DMS79 treated with DMSO at 0.1 percent for 48 hours (cell line): Measurements from ENCODE around the gene TSPEAR.
"Not testable (repeated sequence)": the region's sequence is repeated elsewhere in the genome, so short reads cannot be mapped to it uniquely, and the experiment has no call there.

Experiments used
- DNase-seq: peaks from one replicate; lab custom pipeline; 2025; lab: John Stamatoyannopoulos, UW

Gene TSPEAR

DNA sequence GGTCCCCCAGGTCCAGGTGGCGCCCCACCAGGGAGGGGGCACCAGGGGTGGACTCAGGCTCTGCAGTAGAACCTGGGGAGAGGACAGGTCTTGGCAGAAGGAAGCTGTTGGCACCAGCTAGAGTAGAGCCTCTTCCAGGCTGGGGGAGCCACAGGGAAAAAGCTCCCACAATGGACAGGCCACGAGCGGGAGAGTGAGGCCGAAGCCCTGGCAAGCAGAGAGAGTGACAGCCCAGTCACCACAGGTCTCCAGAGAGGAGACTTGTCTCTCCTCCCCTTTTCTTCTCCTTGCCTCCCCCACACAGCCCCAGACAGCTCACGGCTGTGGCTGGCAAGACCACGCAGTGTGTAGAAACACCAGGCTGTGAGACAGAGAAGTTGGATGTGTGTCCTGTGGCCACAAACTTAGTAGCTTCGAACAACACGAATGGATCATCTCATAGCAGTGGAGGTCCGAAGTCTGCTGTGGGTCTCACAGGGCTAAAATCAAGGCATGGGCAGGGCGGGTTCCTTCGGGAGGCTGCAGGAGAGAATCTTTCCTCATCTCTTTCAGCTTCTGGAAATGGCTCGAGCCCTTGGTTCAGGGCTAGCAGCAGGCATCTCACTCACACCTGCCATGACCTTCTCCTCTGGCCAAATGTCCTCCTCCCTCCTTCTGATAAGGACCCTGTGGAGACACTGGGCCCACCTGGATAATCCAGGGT, 60.2 kb downstream of the TSPEAR start:
- no peak for DNase-seq

DNA sequence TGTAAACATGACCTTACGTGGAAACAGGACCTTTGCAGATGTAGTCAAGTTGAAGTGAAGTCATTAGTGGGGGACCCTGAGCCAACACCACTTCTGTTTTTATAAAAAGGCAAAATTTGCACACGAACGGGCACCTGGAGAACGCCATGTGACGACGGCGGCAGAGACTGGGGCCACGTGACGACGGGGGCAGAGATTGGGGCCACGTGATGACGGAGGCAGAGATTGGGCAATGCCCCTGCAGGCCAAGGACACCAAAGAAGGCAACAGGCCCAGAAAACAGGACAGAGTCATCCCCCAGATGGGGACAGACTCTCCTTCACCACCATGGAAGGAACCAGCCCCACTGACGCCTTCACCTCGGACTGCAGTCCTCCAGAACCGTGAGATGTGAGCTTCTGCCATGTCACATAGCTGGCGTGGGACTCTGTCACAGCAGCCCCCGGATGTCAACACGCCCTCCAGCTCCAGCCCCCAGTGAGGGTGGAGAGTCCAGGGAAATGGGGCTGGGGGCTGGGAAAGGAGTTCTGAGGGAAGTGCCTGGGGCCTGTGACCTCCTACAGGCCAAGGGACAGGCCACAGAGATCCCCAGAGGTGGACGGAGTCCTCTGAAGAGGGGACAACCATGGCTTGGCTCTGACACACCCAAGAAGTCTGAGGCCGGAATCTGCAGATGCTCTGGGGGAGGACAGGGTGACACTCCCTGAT, 61.0 kb downstream of the TSPEAR start:
- no peak for DNase-seq

DNA sequence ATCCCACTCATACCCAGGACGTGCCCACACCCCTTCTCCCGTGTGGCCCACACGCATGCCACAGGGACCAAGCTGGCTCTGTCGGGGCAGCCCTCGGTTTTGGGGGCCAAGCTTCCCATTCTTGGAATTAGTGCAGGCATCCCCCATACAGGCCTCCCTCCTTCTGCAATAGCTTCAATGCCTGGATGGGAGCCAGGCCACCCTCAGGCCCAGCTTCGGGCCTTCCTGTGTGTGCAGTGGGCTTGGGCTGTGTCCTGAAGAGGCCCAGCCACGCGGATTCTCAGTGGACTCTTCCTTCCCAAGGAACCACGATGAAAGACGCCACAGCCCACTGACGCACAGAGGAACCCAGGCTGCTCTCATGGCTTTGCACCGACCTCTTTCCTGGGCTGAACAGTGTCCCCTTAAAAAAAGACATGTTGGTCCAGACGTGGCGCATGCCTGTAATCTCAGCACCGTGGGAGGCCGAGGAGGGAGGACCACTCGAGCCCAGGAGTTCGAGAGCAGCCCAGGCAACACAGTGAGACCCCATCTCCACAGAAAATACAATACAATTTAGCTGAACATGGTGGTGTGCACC, 61.8 kb downstream of the TSPEAR start:
- no peak for DNase-seq

DNA sequence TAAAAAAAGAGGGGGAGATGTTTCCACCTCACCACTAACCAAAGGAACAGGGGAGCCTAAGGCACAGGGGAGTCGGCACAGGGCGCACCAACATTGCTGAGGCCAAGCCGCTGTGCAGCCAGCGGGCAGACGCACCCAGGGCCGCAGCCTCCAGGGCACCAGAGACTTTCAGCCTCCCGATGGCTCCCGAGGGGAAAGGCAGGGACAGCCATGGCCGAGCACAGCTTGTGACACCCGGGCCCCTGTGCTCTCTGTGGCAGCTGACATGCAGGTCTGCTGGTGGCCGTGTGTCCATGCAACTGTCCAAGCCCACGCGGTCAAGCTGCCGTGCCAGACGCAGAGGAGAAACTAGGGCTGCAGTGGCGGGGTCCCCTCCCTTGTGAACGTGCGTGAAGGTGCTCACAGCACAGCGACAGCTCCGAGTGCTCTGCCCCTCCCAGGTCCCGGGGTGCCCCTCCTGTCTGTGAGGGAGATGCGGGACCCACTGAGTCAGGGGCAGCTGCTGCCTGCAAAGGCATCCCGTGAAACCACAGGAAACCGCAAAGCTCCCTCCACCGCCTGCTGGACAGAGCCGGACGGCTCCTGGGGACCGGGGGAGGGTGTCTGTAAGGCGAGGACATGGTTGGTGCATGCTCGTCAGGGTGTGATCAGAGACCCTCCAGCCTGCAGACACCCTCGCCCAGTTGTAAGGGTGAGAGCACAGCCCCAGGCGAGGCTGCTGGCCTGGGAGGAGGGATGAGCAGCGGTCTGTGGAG, 62.6 kb downstream of the TSPEAR start:
- no peak for DNase-seq

DNA sequence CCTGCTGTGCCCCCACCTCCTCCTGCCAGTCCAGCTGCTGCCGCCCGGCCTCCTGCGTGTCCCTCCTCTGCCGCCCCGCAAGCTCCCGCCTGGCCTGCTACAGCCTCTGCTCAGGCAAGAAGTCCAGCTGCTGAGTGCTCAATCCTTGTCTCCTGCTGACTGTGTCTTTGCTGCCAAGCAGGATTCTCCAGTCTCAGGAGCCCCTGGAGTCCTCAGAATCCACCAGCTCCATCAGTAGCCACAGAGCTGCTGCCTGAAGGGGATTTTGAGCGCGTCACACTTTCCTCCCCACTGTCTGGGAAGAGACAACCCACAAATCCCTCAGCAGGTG, 64.2 kb downstream of the TSPEAR start:
- DNase-seq: peak; percentile 48

DNA sequence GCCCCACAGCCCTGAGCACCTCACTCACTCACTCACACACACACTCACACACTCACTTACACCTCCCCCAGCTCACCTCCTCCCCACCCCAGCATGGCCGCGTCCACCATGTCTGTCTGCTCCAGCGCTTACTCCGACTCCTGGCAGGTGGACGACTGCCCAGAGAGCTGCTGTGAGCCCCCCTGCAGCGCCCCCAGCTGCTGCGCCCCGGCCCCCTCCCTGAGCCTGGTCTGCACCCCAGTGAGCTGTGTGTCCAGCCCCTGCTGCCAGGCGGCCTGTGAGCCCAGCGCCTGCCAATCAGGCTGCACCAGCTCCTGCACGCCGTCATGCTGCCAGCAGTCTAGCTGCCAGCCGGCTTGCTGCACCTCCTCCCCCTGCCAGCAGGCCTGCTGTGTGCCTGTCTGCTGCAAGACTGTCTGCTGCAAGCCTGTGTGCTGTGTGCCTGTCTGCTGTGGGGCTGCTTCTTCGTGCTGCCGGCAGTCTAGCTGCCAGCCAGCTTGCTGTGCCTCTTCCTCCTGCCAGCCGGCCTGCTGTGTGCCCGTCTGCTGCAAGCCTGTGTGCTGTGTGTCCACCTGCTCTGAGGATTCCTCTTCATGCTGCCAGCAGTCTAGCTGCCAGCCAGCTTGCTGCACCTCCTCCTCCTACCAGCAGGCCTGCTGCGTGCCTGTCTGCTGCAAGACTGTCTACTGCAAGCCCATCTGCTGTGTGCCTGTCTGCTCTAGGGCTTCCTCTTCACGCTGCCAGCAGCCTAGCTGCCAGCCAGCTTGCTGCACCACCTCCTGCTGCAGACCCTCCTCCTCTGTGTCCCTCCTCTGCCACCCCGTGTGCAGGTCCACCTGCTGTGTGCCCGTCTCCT, 64.8 kb downstream of the TSPEAR start, which contains the start of gene KRTAP10-11:
Gene KRTAP10-11 (plus strand): TSS at position 49 of the 856 bp plus-strand sequence. CDS start 45 bp downstream, at position 94.
- DNase-seq: not testable (repeated sequence)

DNA sequence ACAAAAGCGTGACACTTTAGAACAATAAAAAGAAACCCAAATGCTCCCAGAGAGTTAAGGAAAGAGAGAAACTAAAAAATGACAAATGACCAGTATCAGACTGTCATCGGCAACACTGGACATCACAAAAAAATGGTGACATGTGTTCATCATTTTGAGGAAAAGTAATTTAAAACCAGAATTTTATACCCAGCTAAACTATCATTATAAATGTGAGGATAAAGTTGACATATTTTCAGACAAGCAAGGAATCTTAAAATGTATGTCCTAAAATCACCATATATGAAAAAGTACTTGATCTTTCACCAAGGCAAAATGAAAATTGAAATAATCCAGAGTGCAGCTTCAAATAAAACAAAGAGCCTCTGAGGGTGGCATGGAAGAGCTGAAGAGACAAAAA, 66.5 kb downstream of the TSPEAR start:
- DNase-seq: no peak

DNA sequence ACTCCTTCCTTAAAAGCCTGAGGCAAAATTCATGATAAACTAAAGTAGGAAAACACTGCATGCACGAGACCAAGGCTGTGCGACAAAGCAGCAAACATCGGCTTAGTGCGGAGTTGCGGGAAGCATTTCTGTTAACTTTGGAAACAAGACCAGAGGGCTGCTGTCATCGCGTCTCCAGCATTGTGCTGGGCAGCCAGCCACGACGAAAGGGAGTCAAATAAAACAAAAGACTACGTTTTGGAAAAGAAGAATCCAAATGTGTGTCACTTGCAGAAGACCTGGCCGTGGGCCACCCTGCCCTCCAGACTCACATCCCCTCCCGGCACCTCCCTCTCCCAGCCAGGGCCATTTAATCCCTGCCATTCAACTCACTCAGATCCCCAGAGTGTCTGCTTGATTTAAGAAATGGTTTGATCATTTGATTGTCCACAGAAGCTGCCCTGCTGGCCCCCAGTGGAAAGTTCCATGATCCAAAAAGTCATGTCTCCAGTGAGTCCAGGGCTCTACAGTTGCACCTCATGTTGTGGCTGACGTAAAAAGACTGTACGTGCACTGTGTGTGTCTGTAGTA, 67.5 kb downstream of the TSPEAR start:
- no peak for DNase-seq

DNA sequence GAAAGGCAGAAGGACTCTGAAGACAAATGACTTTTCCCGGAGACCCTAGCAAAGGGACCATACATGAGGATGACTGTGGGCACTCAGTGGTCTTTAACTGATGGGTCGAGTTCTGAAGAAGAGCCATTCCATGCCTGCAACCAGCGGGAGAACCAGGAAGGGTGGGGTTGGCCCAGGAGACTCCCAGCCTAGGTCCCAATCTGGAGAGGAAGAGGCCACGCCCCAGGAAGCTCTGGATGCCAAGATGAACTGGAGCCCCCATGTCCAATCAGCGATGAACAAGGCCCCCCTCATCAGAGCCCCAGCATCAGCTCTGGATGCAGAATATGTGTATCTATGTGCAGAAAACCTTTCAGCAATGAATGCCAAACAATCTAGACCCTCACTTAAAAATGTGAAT, 70.6 kb downstream of the TSPEAR start:
- no peak for DNase-seq

DNA sequence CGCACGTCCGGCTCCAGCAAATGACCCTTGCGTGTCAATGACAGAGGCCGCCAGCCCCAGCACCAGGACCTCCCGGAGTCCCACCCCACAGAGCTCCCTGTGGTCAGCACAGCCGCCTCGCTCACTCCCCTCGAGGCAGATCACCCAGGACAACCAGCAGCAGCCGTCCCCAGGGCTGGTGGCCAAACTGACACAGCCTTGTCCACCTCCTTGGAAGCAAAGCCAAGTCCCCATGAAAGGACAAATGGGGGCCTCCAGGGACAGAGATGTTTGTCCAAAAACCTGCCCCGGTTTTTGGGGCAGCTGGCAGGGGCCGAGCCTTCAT, 72.1 kb downstream of the TSPEAR start:
- DNase-seq: no peak

DNA sequence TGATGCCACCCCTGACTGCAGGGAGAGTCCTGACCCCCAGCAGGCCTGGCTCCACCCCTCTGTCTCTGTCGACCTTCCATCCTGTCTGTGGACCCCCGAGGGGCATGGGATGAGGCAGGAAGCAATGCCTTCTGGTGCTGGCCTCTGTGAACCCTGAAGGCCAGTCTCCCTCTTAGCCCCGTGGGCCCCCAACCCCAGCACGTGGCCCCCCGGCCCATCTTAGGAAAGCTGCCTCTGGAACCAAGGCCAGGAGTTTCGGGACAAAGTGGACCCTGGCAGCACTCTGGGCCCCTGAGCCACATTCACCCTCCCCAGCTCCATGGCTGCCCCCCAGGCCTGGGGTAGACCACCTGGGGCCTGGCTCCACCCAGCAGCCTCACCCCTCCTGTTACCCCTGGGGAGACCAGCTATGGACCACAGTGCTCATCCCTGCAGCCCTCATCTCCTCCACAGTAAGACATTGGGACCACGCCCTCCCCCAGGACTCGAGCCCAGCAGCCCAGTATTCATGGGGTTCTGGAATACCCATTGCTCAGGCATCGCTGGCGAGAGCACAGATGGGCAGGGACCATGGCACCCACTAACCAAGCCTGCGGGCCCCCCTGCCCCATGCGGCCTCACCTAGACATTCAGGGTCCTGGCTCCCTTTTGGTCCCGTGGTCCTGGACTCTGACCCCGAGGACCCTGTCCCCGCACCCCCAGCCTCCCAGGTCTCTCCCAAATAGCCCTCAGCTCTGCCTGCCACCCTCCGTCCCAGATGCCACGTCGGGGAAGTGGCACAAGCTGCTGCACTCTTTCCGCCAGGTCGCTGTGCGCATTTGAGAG, 72.7 kb downstream of the TSPEAR start:
- not testable (repeated sequence) for DNase-seq

DNA sequence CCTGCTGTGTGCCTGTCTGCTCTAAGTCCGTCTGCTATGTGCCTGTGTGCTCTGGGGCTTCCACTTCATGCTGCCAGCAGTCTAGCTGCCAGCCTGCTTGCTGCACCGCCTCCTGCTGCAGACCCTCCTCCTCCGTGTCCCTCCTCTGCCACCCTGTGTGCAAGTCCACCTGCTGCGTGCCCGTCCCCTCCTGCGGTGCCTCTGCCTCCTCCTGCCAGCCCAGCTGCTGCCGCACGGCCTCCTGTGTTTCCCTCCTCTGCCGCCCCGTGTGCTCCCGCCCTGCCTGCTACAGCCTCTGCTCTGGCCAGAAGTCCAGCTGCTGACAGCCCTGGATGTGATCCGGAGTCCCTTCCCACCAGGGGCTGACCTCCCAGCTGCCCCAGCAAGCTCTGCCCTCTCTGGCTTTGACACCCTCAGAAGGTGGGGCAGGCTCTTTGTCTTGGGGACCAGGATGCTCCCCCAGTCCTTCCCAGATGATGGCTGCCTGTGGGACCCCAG, 73.5 kb downstream of the TSPEAR start:
- not testable (repeated sequence) for DNase-seq

DNA sequence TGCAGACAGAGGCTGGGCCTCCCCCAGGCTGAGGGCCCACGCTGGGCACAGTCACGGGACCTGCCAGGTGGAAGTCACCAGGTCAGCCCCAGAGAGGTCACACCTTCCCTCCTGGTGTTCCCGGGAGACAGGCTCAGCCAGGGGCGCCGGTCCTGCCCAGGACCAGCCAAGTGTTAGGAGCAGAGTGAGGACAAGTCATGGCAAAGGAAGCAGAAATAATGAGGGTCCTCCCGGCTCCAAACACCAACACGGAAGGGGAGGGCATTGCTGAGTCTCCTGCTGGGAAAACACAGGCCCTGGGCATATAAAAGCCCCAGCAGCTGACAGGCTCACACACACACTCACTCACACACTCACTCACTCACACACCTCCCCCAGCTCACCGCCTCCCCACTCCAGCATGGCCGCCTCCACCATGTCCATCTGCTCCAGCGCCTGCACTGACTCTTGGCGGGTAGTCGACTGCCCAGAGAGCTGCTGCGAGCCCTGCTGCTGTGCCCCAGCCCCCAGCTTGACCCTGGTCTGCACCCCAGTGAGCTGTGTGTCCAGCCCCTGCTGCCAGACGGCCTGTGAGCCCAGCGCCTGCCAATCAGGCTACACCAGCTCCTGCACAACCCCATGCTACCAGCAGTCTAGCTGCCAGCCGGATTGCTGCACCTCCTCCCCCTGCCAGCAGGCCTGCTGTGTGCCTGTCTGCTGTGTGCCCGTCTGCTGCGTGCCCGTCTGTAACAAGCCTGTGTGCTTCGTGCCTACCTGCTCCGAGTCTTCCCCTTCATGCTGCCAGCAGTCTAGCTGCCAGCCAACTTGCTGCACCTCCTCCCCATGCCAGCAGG, 74.1 kb downstream of the TSPEAR start, which contains the start of gene KRTAP10-10:
Gene KRTAP10-10 (plus strand): TSS at position 339 of the 833 bp plus-strand sequence. CDS start 62 bp downstream, at position 401.
- no peak for DNase-seq

DNA sequence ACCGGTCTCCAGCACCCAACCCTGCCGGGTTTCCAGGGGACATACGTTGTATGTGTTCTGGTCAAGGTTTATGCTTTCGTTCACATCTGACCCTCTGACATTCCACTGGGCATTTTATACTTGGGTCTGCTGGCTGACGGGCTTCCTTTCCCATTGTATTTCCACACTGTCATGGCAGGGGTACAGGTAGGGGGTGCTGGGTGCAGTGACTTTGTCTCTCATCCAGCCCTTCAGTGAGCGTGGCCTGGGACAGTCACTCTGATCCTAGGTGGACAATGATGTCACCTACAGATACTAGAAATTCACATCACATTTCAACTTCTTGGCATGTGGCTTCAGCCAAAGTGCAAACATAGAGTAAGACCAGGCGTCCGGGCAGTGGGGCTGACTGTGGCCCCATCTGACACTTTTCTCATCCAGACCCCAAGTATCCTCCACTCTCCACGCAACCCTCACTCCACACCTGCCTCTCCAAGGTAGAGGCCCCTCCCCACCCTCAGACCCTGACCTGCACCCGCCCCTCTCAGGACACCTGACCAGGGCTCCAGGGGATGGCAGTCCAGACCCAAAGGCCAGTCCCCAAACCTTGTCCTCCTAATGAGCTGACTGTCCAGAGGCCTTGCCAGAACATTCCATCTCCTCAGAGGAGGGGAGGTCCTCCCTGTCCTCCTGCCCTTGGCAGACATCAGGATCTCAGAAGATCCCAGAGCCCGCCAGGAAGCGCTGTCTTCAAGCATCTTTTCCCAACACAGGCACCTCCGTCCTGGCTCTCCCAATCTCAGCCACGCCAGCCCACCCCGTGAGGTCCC, 75.0 kb downstream of the TSPEAR start:
- DNase-seq: no peak

DNA sequence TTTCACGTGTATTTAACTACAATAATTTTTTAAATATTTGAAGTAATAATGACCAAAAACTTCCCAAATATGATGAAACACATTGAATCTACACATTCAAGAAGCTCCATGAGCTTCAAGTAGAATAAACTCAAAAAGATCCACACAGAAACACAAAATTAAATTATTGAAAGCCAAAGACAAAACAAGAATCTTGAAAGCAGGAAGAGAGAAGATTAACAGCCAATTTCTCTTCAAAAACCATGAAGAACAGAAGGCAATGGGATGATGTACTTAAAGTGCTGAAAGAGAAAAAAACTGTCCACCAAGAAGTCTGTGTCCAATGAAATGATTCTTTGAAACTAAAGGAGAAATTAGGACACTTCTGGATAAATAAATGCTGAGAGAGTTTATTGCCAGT, 79.3 kb downstream of the TSPEAR start:
- no peak for DNase-seq

DNA sequence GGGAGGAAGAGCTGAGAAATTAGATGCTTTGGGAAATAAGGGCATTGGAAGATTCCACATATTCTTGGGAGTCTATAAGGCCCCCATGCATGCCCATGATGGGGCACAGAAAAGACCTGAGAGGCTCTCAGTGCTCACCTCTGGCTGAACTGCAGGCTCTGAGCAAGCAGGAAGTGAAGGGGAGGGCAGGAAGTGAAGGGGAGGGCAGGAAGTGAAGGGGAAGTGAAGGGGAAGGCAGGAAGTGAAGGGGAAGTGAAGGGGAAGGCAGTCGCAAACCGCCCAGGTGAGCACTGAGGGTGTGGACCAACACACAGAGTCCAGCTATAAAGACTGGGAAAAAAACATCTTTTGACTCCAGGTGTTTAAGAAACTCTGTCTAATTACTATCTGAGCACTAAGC, 80.9 kb downstream of the TSPEAR start:
- DNase-seq: no peak

DNA sequence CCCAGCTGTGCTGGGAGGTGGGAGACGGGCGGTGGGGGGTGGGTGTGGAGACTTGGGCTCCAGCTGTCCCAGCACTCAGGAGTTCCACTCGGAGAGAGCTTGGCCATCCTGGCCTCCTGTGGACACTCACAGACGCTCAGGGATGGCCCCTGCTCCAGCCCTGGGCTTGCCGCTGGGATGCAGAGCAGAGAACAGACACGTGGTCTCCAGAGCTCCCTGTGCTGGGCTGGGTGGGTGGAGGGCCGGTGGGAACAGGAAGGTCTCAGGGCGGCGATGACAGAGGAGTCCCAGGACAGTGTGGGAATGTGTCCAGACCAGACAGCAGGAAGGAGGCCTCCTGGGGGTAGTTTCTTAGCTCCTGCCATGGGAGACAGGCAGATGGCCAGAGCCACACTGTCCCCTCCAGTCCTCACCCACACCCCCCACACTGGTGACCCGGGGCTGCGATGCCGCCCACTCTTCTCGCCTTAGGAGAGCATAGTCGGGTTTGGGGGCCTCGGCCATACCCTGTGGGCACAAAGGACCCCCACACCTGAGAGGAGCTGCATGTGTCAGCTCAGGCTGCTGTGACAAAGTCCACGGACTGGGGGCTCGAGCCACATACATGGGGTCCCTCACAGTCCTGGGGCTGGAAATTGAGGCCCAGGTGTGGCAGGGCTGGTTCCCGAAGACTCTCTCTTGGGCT, 82.5 kb downstream of the TSPEAR start:
- DNase-seq: no peak

DNA sequence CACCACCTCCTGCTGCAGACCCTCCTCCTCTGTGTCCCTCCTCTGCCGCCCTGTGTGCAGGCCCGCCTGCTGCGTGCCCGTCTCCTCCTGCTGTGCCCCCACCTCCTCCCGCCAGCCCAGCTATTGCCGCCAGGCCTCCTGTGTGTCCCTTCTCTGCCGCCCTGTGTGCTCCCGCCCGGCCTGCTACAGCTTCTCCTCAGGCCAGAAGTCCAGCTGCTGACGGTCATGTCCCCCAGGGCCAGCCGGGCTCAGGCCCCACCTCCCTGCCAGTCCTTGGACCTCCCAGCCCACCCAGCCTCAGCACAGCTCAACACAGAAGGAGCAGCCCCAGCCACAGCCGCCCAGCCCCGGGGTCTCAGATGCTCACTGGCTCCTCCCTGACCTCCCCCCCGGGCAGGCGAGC, 83.5 kb downstream of the TSPEAR start:
- not testable (repeated sequence) for DNase-seq
